ENCODE measurements around the gene VPS13D. TPM values are rescaled to one million over a fixed set of nuclear protein-coding genes. Genes with fewer than 3 reads are reported as not detected.

Gene VPS13D
- total and polyA plus RNA-seq, 5 experiments from 2014 or later: 5.3 to 64.9 (median 7.5) TPM

DNA sequence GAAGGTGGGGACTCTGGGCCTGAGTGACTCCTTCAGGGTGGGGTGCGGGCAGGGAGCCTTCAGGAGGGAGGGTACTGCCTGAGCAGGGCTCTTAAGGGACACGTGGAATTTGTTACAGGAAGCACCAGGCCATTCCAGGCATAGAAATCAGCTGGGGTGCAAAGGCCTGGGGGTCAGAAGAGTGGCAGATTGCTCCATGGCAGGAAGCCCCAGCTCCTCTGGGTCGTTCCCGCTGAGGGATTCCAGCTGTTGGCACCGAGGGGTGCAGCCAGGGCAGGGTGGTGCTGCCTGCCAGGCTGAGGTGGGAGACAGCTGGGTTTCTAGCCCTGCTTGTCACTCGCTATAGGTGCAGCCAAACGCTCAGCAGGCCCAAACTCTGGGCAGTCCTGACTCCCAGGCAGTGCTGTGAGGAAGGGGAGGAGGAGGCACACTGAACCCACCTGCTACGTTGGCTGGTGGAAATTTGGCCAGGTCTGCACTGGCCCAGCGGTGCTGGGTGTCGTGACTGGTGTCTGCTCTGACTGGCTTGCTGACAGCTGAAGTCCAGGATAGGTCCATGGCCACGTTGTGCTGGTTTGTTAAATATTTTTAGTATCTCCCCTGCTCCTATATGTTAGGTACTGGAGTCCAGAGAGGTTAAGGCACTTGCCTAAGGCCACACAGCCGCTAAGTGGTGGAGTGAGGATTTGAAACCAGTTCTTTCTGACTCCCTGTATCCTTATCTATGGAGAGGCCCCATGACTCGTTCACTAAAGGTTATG, 43.7 kb upstream of the VPS13D start:
- ATAC-seq (no peak), DNase-seq (no peak)
- Mint-ChIP-seq H3K4me1 (peaks cover 26 to 66% (median 50%) of the 10 kb centered on the region in 4 donors), H3K27me3 (no peaks in the 10 kb centered on the region), H3K9me3 (no peaks in the 10 kb centered on the region), H3K27ac (peak overlapping the region in 5 of 10 donors; percentile 34 to 85 (median 60)), H3K4me3 (no peak overlapping the region), H3K36me3 (peaks cover 0 to 14% (median 0%) of the 10 kb centered on the region in 3 donors)
- POLR2A ChIA-PET: interaction anchor here (0.6 to 1.3 kb wide), 4 partner anchors 13 to 210 kb away, joined by 3 read pairs; no protein-coding TSS in a partner anchor

- ATAC-seq (no peak), DNase-seq (no peak)
- peaks cover 25 to 62% (median 47%) of the 10 kb centered on the region in 4 donors for H3K4me1 Mint-ChIP-seq
- H3K9me3 Mint-ChIP-seq: no peaks in the 10 kb centered on the region
- H3K36me3 Mint-ChIP-seq: peaks cover 0 to 18% (median 0%) of the 10 kb centered on the region in 3 donors
- H3K4me3 Mint-ChIP-seq: no peak overlapping the region
- POLR2A ChIA-PET: interaction anchor here (1.1 to 1.3 kb wide), 2 partner anchors 23 to 53 kb away, joined by 3 read pairs; no protein-coding TSS in a partner anchor
- no peaks in the 10 kb centered on the region for H3K27me3 Mint-ChIP-seq
- H3K27ac Mint-ChIP-seq: peak overlapping the region in 3 of 10 donors; percentile 34 to 60 (median 35)
Measured at GRCh38 chr1:12186679-12186985, 43.2 kb upstream of the VPS13D start.

- Mint-ChIP-seq H3K27me3 (no peaks in the 10 kb centered on the region), H3K4me3 (no peak overlapping the region), H3K9me3 (no peaks in the 10 kb centered on the region), H3K4me1 (peaks cover 15 to 47% (median 36%) of the 10 kb centered on the region in 4 donors), H3K27ac (peak overlapping the region in 5 of 10 donors; percentile 22 to 81 (median 74)), H3K36me3 (peaks cover 0 to 25% (median 0%) of the 10 kb centered on the region in 3 donors)
- POLR2A ChIA-PET: interaction anchor here (1.1 kb wide), 1 partner anchor 9 kb away, joined by 3 read pairs; no protein-coding TSS in a partner anchor
- ATAC-seq (no peak), DNase-seq (no peak)
Measured at GRCh38 chr1:12188115-12188514, 41.7 kb upstream of the VPS13D start.

GRCh38 chr1:12188657-12189327, 41.0 kb upstream of the VPS13D start:
- no peaks in the 10 kb centered on the region for H3K9me3 Mint-ChIP-seq
- ATAC-seq: no peak
- peaks cover 0 to 28% (median 0%) of the 10 kb centered on the region in 3 donors for H3K36me3 Mint-ChIP-seq

GRCh38 chr1:12189328-12189682, 40.5 kb upstream of the VPS13D start:
- DNase-seq (no peak), ATAC-seq (no peak)
- no peak overlapping the region for H3K4me3 Mint-ChIP-seq
- peak overlapping the region in 6 of 10 donors; percentile 19 to 89 (median 68) for H3K27ac Mint-ChIP-seq
- POLR2A ChIA-PET: no interaction called here
- no peaks in the 10 kb centered on the region for H3K9me3 Mint-ChIP-seq
- H3K36me3 Mint-ChIP-seq: peaks cover 0 to 33% (median 0%) of the 10 kb centered on the region in 3 donors
- peaks cover 13 to 45% (median 30%) of the 10 kb centered on the region in 4 donors for H3K4me1 Mint-ChIP-seq
- H3K27me3 Mint-ChIP-seq: no peaks in the 10 kb centered on the region

More at GRCh38 chr1:12188657-12189327, 41.0 kb upstream of the VPS13D start:
- Mint-ChIP-seq H3K27me3 (no peaks in the 10 kb centered on the region), H3K4me3 (no peak overlapping the region), H3K27ac (peak overlapping the region in 6 of 10 donors; percentile 48 to 89 (median 79)), H3K4me1 (peaks cover 13 to 45% (median 33%) of the 10 kb centered on the region in 4 donors)
- POLR2A ChIA-PET: interaction anchor here (1.1 kb wide), 1 partner anchor 10 kb away, joined by 3 read pairs; no protein-coding TSS in a partner anchor
- no peak for DNase-seq

DNA sequence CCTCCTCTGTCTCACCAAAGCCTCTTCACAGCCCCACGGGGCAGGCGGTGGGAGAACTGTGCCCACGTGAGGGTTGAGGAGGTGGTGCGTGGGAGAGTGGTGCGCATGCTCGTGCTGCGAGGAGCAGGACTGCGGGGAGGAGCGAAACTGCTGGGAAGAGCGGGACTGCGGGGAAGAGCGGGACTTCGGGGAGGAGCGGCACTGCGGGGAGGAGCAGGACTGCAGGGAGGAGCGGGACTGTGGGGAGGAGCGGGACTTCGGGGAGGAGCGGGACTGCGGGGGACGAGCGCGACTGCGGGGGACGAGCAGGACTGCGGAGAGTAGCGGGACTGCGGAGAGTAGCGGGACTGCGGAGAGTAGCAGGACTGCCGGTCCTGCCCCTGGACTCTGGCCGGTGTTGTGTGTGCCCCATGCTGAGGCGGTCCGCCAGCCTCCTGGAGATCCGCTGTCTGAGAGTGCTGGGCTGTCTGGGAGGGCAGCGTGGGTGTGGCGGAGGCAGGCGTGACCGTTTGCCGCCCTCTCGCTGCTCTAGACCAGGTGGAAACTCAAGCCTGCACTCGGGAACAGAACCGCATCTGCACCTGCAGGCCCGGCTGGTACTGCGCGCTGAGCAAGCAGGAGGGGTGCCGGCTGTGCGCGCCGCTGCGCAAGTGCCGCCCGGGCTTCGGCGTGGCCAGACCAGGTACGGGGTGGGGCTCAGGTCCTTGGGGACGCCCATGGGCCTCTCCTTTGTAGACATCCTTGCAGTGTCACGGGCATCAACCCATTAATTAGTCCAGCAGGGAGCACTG, 38.4 kb upstream of the VPS13D start:
- ATAC-seq: no peak
- Mint-ChIP-seq H3K4me1 (peaks cover 13 to 42% (median 20%) of the 10 kb centered on the region in 4 donors), H3K36me3 (peaks cover 0 to 42% (median 9%) of the 10 kb centered on the region in 3 donors), H3K27ac (peak overlapping the region in 3 of 10 donors; percentile 37 to 66 (median 44)), H3K4me3 (no peak overlapping the region), H3K27me3 (no peaks in the 10 kb centered on the region), H3K9me3 (no peaks in the 10 kb centered on the region)
- DNase-seq: no peak
- POLR2A ChIA-PET: interaction anchor here (0.9 to 1.3 kb wide), 3 partner anchors 41 to 73 kb away, joined by 3 to 6 read pairs (median 3); no protein-coding TSS in a partner anchor

DNA sequence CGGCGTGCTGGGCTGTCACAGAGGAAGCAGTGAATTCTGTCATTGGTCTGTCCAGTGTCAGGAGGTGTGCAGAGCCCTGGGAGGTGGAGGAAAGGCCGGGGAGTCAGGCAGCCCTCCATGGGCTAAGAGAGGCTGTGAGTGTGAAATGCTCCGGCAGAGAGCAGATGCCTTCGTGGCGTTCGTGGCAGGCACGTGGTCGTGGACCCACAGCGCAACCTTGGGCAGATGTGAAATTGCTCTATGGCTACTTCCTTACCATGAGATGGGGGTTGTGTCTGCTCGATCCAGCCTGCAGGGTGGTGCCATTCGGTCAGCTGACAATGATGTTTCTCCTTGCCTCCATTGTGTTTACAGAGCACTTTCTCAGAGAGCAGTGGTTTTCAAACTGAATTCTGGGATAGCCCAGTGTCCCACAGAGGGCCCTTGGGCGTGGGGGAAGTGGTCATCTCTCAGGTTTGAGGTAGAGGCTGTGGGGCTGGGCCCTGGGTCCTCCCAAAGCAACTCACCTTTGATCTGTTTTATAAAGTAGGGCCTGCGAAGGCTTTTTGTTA, 35.1 kb upstream of the VPS13D start:
- H3K36me3 Mint-ChIP-seq: peaks cover 0 to 38% (median 9%) of the 10 kb centered on the region in 3 donors
- H3K27me3 Mint-ChIP-seq: no peaks in the 10 kb centered on the region
- POLR2A ChIA-PET: interaction anchor here (2.2 kb wide), 1 partner anchor 16 kb away, joined by 8 read pairs; no protein-coding TSS in a partner anchor
- H3K4me1 Mint-ChIP-seq: peaks cover 1 to 28% (median 10%) of the 10 kb centered on the region in 4 donors
- H3K9me3 Mint-ChIP-seq: no peaks in the 10 kb centered on the region
- no peak overlapping the region for H3K4me3 Mint-ChIP-seq
- no peak for DNase-seq
- no peak for ATAC-seq
- peak overlapping the region in 7 of 10 donors; percentile 44 to 87 (median 53) for H3K27ac Mint-ChIP-seq

GRCh38 chr1:12195416-12195815, 34.4 kb upstream of the VPS13D start:
- H3K27me3 Mint-ChIP-seq: no peaks in the 10 kb centered on the region
- POLR2A ChIA-PET: interaction anchor here (2.4 kb wide), 1 partner anchor 17 kb away, joined by 7 read pairs; no protein-coding TSS in a partner anchor
- H3K4me3 Mint-ChIP-seq: no peak overlapping the region
- ATAC-seq: no peak
- H3K36me3 Mint-ChIP-seq: peaks cover 0 to 36% (median 9%) of the 10 kb centered on the region in 3 donors
- peak overlapping the region in 5 of 10 donors; percentile 29 to 76 (median 44) for H3K27ac Mint-ChIP-seq
- peak in 1 of 10 donors; percentile 28 for DNase-seq
- H3K4me1 Mint-ChIP-seq: peaks cover 0 to 27% (median 9%) of the 10 kb centered on the region in 4 donors
- no peaks in the 10 kb centered on the region for H3K9me3 Mint-ChIP-seq

- no peak for ATAC-seq
- peak overlapping the region in 1 of 10 donors; percentile 38 for H3K4me3 Mint-ChIP-seq
- peaks cover 0 to 25% (median 9%) of the 10 kb centered on the region in 3 donors for H3K36me3 Mint-ChIP-seq
- H3K27ac Mint-ChIP-seq: peak overlapping the region in 2 of 10 donors; percentile 26 to 53
- no peaks in the 10 kb centered on the region for H3K9me3 Mint-ChIP-seq
- no peaks in the 10 kb centered on the region for H3K27me3 Mint-ChIP-seq
- DNase-seq: no peak
- H3K4me1 Mint-ChIP-seq: peaks cover 0 to 34% (median 10%) of the 10 kb centered on the region in 4 donors
- POLR2A ChIA-PET: interaction anchor here (0.8 to 2.4 kb wide), 2 partner anchors 19 to 72 kb away, joined by 4 to 7 read pairs; no protein-coding TSS in a partner anchor
Measured at GRCh38 chr1:12196641-12197482, 33.0 kb upstream of the VPS13D start.

DNA sequence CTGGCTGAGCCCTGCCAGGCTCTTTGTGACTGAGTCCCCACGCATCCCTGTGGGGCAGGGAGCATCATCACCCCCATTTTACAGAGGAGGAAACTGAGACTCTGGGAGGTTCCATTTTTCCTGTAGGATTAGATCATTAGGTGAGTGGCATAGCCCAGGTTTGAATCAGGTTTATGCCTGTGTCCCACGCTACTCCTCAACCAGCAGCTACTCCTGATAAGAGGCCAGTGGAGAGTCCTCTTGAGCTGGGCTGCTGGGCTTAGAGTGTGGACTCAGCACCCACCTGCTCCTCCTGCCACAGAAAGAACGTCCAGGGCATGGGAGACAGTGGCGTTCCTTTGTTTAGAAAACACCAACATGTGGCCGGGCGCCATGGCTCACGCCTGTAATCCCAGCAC, 32.3 kb upstream of the VPS13D start:
- Mint-ChIP-seq H3K4me1 (peaks cover 2 to 37% (median 12%) of the 10 kb centered on the region in 4 donors), H3K4me3 (no peak overlapping the region), H3K36me3 (peaks cover 0 to 24% (median 9%) of the 10 kb centered on the region in 3 donors), H3K27ac (no peak overlapping the region), H3K27me3 (no peaks in the 10 kb centered on the region), H3K9me3 (no peaks in the 10 kb centered on the region)
- DNase-seq: no peak
- POLR2A ChIA-PET: interaction anchor here (0.8 to 2.4 kb wide), 2 partner anchors 20 to 72 kb away, joined by 4 to 7 read pairs; no protein-coding TSS in a partner anchor
- no peak for ATAC-seq

GRCh38 chr1:12200208-12200607, 29.6 kb upstream of the VPS13D start:
- Mint-ChIP-seq H3K4me3 (no peak overlapping the region), H3K9me3 (no peaks in the 10 kb centered on the region)
- no peak for ATAC-seq

More at GRCh38 chr1:12200208-12200607, 29.6 kb upstream of the VPS13D start:
- Mint-ChIP-seq H3K27me3 (no peaks in the 10 kb centered on the region), H3K36me3 (peaks cover 0 to 6% (median 0%) of the 10 kb centered on the region in 3 donors), H3K4me1 (peaks cover 9 to 50% (median 35%) of the 10 kb centered on the region in 4 donors), H3K27ac (peak overlapping the region in 2 of 10 donors; percentile 55 to 72)
- POLR2A ChIA-PET: interaction anchor here (1.1 to 1.7 kb wide), 2 partner anchors 11 to 23 kb away, joined by 3 to 4 read pairs; no protein-coding TSS in a partner anchor
- DNase-seq: no peak
